ENCODE results near the gene PRAMEF18. TPM values are rescaled to one million over a fixed set of nuclear protein-coding genes. Genes with fewer than 3 reads are reported as not detected.
"Not testable (repeated sequence)": the region's sequence is repeated elsewhere in the genome, so short reads cannot be mapped to it uniquely, and the experiment has no call there.

The PRAMEF18 gene
- total and polyA plus RNA-seq, 2 experiments from 2014 or later = not detected

DNA sequence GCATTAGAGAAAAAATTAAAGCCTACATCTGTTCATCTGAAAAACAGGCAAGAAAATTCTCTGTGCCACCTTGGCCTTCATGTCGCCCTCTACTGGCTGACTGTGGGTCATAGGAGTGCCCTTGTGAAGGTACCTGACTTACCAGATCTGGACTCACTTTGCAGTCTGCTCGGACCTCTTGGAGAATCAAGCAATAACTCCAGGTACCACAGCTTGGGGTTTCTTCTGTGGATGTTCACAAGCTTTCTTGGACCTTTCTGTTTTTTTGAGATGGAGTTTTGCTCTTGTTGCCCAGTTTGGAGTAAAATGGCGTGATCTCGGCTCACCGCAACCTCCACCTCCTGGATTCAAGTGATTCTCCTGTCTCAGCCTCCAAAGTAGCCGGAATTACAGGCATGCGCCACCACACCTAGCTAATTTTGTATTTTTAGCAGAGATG is 2.4 kb upstream of the PRAMEF18 start:
- no peaks in the 10 kb centered on the region for H3K9me2 ChIP-seq (ENCODE audit: insufficient read depth)
- no peak overlapping the region for H3K27ac ChIP-seq
- H4K20me1 ChIP-seq (ENCODE audit: insufficient read depth) = no peaks in the 10 kb centered on the region
- no peaks in the 10 kb centered on the region for H3K27me3 ChIP-seq (replicated peaks; ENCODE audit: insufficient read depth)
- H2AFZ ChIP-seq = no peak overlapping the region
- H3K9ac ChIP-seq = no peak overlapping the region
- in situ Hi-C loops (cut with MboI) = no loop called here
- no peaks in the 10 kb centered on the region for H3K9me3 ChIP-seq (ENCODE audit: low read depth)
- peak; percentile 14 for DNase-seq
- no peaks in the 10 kb centered on the region for H3K79me2 ChIP-seq (ENCODE audit: insufficient read depth)
- H3K4me3 ChIP-seq = no peak overlapping the region
- no peak overlapping the region for H3K4me2 ChIP-seq (ENCODE audit: unreplicated experiment)
- H3K36me3 ChIP-seq (ENCODE audit: low read depth) = no peaks in the 10 kb centered on the region
- no peaks in the 10 kb centered on the region for H3K4me1 ChIP-seq (ENCODE audit: insufficient read depth)
- TF ChIP-seq EZH2 (IDR thresholded peaks at IDR 0.05; ENCODE audit: insufficient read depth, poor library complexity, severe bottlenecking) (no peak), EZH2phosphoT487 (IDR thresholded peaks at IDR 0.05; ENCODE audit: insufficient read depth, low read depth) (no peak)
- no peaks in the 10 kb centered on the region for H3F3A ChIP-seq (ENCODE audit: insufficient read depth)
- WGBS, 2 experiments (ENCODE audit: low coverage in 1 of 2, low lambda C conversion rate in 2 of 2, missing lambda C conversion rate in 2 of 2) = 50 to 52% methylated on average over 7 of the region's 7 CpGs

DNA sequence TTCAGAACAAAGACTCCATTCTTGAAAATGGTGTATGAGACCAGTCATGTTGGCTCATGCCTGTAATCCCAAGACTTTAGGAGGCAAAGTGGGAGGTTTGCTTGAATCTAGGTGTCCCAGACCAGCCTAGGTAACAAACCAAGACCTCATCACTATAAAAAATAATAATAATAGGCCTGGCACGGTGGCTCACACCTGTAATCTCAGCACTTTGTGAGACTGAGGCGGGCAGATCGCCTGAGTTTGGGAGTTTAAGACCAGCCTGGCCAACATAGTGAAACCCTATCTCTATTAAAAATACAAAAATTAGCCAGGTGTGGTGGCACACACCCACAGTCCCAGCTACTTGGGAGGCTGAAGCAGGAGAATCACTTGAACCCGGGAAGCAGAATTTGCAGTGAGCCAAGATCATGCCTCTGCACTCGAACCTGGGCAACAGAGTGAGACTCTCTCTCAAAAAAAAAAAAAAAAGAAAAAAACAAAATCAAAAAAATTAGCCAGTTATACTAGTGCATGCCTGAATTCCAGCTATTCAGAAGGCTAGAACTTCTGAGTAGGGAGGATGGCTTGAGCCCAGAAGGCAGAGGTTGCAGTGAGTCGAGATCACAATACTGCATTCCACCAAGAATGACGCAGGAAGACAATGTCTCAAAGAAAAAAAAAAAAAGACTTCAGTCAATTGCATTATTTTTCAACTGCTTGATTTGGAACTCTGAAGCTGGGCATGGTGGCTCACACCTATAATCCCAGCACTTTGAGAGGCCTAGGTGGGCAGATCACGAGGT is 1.5 kb upstream of the PRAMEF18 start:
- H2AFZ ChIP-seq; H3K27me3 ChIP-seq (replicated peaks; ENCODE audit: insufficient read depth); H3K79me2 ChIP-seq (ENCODE audit: insufficient read depth); H3K36me3 ChIP-seq (ENCODE audit: low read depth); H4K20me1 ChIP-seq (ENCODE audit: insufficient read depth); H3K4me1 ChIP-seq (ENCODE audit: insufficient read depth); H3K4me3 ChIP-seq; H3K9me2 ChIP-seq (ENCODE audit: insufficient read depth); H3K4me2 ChIP-seq (ENCODE audit: unreplicated experiment); in situ Hi-C loops (cut with MboI); H3F3A ChIP-seq (ENCODE audit: insufficient read depth); DNase-seq; H3K27ac ChIP-seq; H3K9ac ChIP-seq; H3K9me3 ChIP-seq (ENCODE audit: low read depth): not testable (repeated sequence)
- 33 to 34% methylated on average over 8 of the region's 8 CpGs for WGBS, 2 experiments (ENCODE audit: low coverage in 1 of 2, low lambda C conversion rate in 2 of 2, missing lambda C conversion rate in 2 of 2)

DNA sequence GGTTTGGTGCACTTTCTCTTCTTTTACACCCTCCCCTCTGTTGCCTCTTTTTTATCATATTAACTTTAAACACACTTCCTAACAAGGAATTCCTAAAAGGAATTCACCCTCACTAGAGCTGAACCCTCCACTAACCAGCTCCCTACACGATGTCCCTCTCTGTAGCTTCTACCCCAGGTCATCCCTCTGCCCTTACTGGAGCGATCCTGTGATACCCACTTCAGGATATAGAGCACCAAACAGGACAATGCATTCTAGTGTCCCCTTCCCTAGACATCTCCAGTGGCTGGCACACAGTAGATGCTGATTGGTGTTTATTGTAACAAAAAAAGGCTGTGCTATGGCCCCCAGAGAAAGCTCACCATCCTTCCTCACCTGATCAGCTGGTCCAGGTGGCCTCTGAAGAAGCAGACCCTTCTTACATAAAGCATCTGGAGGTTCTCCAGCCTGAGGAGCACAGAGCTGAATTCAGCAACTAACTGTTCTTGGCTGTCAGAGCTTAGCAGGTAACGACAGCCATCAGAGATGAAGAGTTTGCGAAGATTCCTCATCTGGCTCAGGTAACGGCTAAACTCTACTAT is 1.4 kb downstream of the PRAMEF18 start:
- H4K20me1 ChIP-seq (ENCODE audit: insufficient read depth) = no peaks in the 10 kb centered on the region
- H3K27ac ChIP-seq = no peak overlapping the region
- in situ Hi-C loops (cut with MboI) = no loop called here
- DNase-seq = no peak
- H3K4me3 ChIP-seq = no peak overlapping the region
- TF ChIP-seq EZH2 (IDR thresholded peaks at IDR 0.05; ENCODE audit: insufficient read depth, poor library complexity, severe bottlenecking) = no peak
- TF ChIP-seq EZH2phosphoT487 (IDR thresholded peaks at IDR 0.05; ENCODE audit: insufficient read depth, low read depth) = no peak
- H3K4me1 ChIP-seq (ENCODE audit: insufficient read depth) = no peaks in the 10 kb centered on the region
- 38% methylated on average over 5 of the region's 5 CpGs for WGBS, 2 experiments (ENCODE audit: low coverage in 1 of 2, low lambda C conversion rate in 2 of 2, missing lambda C conversion rate in 2 of 2)
- H3K9me3 ChIP-seq (ENCODE audit: low read depth) = no peaks in the 10 kb centered on the region
- H3K4me2 ChIP-seq (ENCODE audit: unreplicated experiment) = no peak overlapping the region
- no peaks in the 10 kb centered on the region for H3K36me3 ChIP-seq (ENCODE audit: low read depth)
- H3K79me2 ChIP-seq (ENCODE audit: insufficient read depth) = no peaks in the 10 kb centered on the region
- H3F3A ChIP-seq (ENCODE audit: insufficient read depth) = no peaks in the 10 kb centered on the region
- no peaks in the 10 kb centered on the region for H3K9me2 ChIP-seq (ENCODE audit: insufficient read depth)
- no peak overlapping the region for H3K9ac ChIP-seq
- no peak overlapping the region for H2AFZ ChIP-seq
- H3K27me3 ChIP-seq (replicated peaks; ENCODE audit: insufficient read depth) = no peaks in the 10 kb centered on the region

DNA sequence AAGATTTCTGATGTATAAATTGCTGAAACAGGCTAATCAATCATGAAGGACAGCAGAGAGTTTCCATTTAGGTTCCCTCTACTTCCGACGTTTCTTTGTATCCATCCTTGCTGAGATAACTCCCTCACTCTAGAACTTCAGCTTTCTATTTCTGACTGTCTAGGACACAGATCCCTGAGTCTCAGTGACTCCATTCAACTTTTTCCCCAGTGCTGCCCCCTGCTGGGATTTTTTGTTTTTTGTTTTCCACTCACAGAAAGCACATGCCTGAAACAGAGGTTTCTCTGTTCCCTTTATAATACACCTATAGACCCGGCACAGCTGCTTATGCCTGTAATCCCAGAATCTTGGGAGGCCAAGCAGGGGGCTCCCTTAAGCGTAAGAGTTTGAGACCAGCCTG is 3.2 kb downstream of the PRAMEF18 start:
- H2AFZ ChIP-seq; H3K4me1 ChIP-seq (ENCODE audit: insufficient read depth); H3K9me2 ChIP-seq (ENCODE audit: insufficient read depth); H3K4me3 ChIP-seq; H3F3A ChIP-seq (ENCODE audit: insufficient read depth); H3K36me3 ChIP-seq (ENCODE audit: low read depth); H3K79me2 ChIP-seq (ENCODE audit: insufficient read depth); H4K20me1 ChIP-seq (ENCODE audit: insufficient read depth); H3K9me3 ChIP-seq (ENCODE audit: low read depth); H3K9ac ChIP-seq; H3K27me3 ChIP-seq (replicated peaks; ENCODE audit: insufficient read depth); H3K27ac ChIP-seq; DNase-seq; H3K4me2 ChIP-seq (ENCODE audit: unreplicated experiment); in situ Hi-C loops (cut with MboI): not testable (repeated sequence)
- 100% methylated on average over 1 of the region's 4 CpGs; no CpG with 5 or more reads in 1 of the 2 experiments for WGBS, 2 experiments (ENCODE audit: low coverage in 1 of 2, low lambda C conversion rate in 2 of 2, missing lambda C conversion rate in 2 of 2)

DNA sequence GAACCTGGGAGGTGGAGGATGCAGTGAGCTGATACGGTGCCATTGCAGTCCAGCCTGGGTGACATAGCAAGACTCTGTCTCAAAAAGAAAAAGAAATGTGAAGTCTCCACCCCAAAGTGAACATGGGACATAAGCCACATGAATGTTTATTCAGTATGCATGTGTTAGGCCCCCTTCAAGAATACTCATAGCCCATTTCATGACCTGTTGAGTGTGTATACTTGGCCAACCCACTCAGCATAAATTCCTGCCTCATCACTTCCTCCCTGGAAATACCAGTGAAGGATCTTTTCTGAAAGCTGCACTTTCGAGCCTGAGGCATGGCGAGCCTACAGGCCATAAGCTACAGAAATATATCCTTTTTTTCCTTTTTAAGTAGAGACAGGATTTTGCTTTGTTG is 6.8 kb downstream of the PRAMEF18 start:
- H3K79me2 ChIP-seq (ENCODE audit: insufficient read depth); H3K9ac ChIP-seq; H3K36me3 ChIP-seq (ENCODE audit: low read depth); H3K4me1 ChIP-seq (ENCODE audit: insufficient read depth); H2AFZ ChIP-seq; H4K20me1 ChIP-seq (ENCODE audit: insufficient read depth); H3K9me3 ChIP-seq (ENCODE audit: low read depth); H3K27ac ChIP-seq; in situ Hi-C loops (cut with MboI); H3K4me2 ChIP-seq (ENCODE audit: unreplicated experiment); H3K4me3 ChIP-seq; H3K27me3 ChIP-seq (replicated peaks; ENCODE audit: insufficient read depth); H3K9me2 ChIP-seq (ENCODE audit: insufficient read depth); H3F3A ChIP-seq (ENCODE audit: insufficient read depth); DNase-seq: not testable (repeated sequence)
- WGBS, 2 experiments (ENCODE audit: low coverage in 1 of 2, low lambda C conversion rate in 2 of 2, missing lambda C conversion rate in 2 of 2) = no CpG with 5 or more reads among the region's 3 CpGs

DNA sequence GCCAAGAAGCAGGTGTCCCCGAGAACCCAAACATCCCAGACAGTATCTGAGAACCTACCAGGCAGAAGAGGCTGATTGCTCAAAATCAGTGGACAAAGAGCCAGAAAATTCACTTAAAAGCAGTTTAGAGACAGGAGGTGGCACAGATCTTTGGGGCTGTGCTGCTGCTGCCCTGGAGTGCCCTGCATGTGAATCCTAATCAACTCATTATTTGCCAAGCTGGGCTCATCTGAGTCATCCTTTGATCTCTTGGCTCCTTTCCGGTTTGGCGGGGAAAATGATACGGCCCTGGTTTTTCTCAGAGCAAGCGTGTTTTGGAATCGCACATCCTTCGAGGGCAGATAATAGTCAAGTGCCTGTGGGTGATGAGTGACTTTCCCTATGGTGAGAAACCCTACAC is 9.3 kb downstream of the PRAMEF18 start:
- H3K4me3 ChIP-seq; H3K4me2 ChIP-seq (ENCODE audit: unreplicated experiment); H3K9me3 ChIP-seq (ENCODE audit: low read depth); H3K27me3 ChIP-seq (replicated peaks; ENCODE audit: insufficient read depth); H3K9ac ChIP-seq; in situ Hi-C loops (cut with MboI); DNase-seq; H3K4me1 ChIP-seq (ENCODE audit: insufficient read depth); H3K9me2 ChIP-seq (ENCODE audit: insufficient read depth); H3F3A ChIP-seq (ENCODE audit: insufficient read depth); H3K36me3 ChIP-seq (ENCODE audit: low read depth); H4K20me1 ChIP-seq (ENCODE audit: insufficient read depth); H3K27ac ChIP-seq; H2AFZ ChIP-seq; H3K79me2 ChIP-seq (ENCODE audit: insufficient read depth): not testable (repeated sequence)
- no CpG with 5 or more reads among the region's 7 CpGs for WGBS, 2 experiments (ENCODE audit: low coverage in 1 of 2, low lambda C conversion rate in 2 of 2, missing lambda C conversion rate in 2 of 2)

DNA sequence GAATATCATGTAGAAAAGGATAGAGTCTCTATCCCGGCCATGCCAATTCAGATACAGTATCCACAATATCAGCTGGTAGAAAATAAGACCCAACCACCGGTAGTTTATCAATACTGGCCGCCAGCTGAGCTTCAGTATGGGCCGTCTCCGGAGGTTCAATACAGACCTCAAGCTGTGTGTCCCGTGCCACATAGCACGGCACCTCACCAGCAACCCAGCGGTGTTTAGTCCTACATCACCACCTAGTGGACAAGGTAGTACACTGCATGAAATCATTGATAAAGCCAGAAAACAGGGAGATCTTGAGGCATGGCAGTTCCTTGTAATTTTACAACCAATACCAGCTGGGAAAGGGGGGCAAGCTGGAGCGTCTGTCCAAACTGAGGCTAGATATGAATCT is 17.2 kb downstream of the PRAMEF18 start:
- H3K27ac ChIP-seq; H4K20me1 ChIP-seq (ENCODE audit: insufficient read depth); DNase-seq; H3K9me3 ChIP-seq (ENCODE audit: low read depth); H3K9ac ChIP-seq; H3K4me1 ChIP-seq (ENCODE audit: insufficient read depth); H3K27me3 ChIP-seq (replicated peaks; ENCODE audit: insufficient read depth); H3F3A ChIP-seq (ENCODE audit: insufficient read depth); H3K4me2 ChIP-seq (ENCODE audit: unreplicated experiment); H3K36me3 ChIP-seq (ENCODE audit: low read depth); in situ Hi-C loops (cut with MboI); H3K79me2 ChIP-seq (ENCODE audit: insufficient read depth); H3K9me2 ChIP-seq (ENCODE audit: insufficient read depth); H3K4me3 ChIP-seq; H2AFZ ChIP-seq: not testable (repeated sequence)
- no CpG with 5 or more reads among the region's 9 CpGs for WGBS, 2 experiments (ENCODE audit: low coverage in 1 of 2, low lambda C conversion rate in 2 of 2, missing lambda C conversion rate in 2 of 2)
